Measurements from ENCODE around the gene INSL3.

INSL3 gene

DNA sequence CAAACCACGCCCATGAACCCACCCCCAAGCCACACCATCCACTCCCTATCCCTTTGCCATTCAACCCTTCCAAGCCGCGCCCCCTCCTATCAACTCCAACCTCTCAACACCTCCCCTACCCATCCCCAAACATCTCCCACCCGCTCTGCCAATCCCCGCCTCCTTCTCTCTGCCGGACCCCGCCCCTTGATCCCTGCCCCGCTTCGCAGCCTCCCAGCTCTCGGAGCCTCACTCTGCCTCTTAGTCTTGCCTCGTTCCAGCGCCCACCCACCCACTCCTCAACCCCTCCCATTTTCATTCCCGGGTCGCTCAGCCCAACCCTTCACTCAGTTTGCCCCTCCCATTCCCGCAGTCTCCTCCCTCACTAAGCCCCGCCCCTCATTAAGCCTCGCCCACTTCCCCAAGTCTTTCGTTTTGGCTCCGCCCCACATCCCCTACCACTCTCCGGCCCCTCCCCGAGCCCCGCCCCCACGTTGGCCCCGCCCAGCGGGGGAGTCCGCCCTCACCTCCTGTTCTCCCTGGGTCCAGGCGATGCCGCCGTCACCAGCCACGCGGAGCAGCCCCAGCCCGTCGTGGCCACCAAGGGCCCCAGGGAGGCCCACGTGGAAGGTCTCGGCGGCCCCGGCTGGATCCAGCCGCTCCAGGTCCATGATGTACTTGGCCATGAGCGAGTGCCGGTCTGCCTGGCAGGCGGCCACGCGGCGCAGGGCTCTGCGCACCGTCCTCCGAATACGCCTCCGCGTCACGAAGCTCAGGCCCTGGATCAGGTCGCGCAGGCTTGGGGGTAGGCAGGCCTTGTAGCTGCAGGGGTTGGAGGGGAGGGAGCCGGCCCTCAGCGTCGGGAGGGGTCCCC is 20.7 kb upstream of the INSL3 start:
- WGBS (ENCODE audit: extremely low coverage, insufficient coverage, insufficient read length) = 100% methylated on average over 2 of the region's 56 CpGs
- Histone ChIP-seq H3K4ac (ENCODE audit: low read depth, low read length) (no peak overlapping the region), H3K79me1 (ENCODE audit: low read length) (no peaks in the 10 kb centered on the region), H2BK120ac (ENCODE audit: insufficient read depth, low read length, poor library complexity) (no peak overlapping the region), H2BK5ac (ENCODE audit: low read depth, low read length, poor library complexity) (no peak overlapping the region), H3K79me2 (ENCODE audit: control insufficient read depth, insufficient read depth, low read length, poor library complexity) (no peaks in the 10 kb centered on the region), H2AFZ (ENCODE audit: insufficient read depth, low read length, poor library complexity) (no peak overlapping the region), H3K14ac (ENCODE audit: low read length) (no peak overlapping the region), H4K12ac (ENCODE audit: low read depth, low read length) (no peak overlapping the region), H2AK5ac (ENCODE audit: low read length) (no peak overlapping the region), H4K91ac (ENCODE audit: low read depth, low read length) (no peak overlapping the region), H3K9ac (ENCODE audit: low read length) (no peak overlapping the region), H3K27ac (ENCODE audit: low read depth, low read length) (no peak overlapping the region), H3K4me2 (ENCODE audit: low read length) (peak overlapping the region; percentile 39), H3K36me3 (ENCODE audit: control insufficient read depth in 1 of 2, insufficient read depth in 2 of 2, low read length in 2 of 2) (no peaks in the 10 kb centered on the region), H4K8ac (ENCODE audit: low read depth, low read length) (no peak overlapping the region), H3K18ac (ENCODE audit: low read length) (no peak overlapping the region), H3K4me1 (ENCODE audit: control insufficient read depth in 1 of 2, insufficient read depth in 2 of 2, low read length in 2 of 2) (peaks cover 2 to 6% of the 10 kb centered on the region in 2 experiments), H2BK12ac (ENCODE audit: low read length) (no peak overlapping the region), H3K4me3 (ENCODE audit: low read depth, low read length) (no peak overlapping the region), H3K27me3 (ENCODE audit: insufficient read depth, low read length) (peaks cover 15% of the 10 kb centered on the region), H3K23ac (ENCODE audit: low read length) (no peak overlapping the region), H3K9me3 (ENCODE audit: insufficient read depth, low read depth, low read length) (peaks cover 14% of the 10 kb centered on the region)
- DNase-seq = peak; percentile 79 to 91

DNA sequence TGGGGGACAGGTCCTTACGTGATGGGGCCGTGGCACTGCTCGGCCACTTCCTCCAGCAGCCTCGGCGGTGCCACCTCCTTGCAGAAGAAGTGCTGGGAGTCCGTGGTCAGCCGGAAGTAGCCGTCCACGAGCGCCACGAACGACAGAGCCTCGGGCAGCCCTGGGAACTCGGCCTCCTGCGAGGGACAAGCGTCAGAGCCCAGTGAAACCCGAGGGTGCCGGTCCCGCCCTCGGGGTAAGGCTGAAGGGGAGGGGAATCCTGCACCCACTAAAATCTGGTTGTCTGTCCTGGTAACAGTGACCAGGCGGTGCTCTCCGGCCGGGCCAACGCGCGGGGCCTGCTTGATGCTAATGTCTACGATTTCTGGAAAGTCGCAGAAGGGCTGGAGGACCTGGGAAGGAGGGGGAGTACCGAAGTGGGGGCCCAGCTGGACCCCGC is 20.1 kb upstream of the INSL3 start:
- Histone ChIP-seq H3K27ac (ENCODE audit: low read depth, low read length) (no peak overlapping the region), H2AK5ac (ENCODE audit: low read length) (no peak overlapping the region)
- WGBS (ENCODE audit: extremely low coverage, insufficient coverage, insufficient read length) = no CpG with 5 or more reads among the region's 30 CpGs

DNA sequence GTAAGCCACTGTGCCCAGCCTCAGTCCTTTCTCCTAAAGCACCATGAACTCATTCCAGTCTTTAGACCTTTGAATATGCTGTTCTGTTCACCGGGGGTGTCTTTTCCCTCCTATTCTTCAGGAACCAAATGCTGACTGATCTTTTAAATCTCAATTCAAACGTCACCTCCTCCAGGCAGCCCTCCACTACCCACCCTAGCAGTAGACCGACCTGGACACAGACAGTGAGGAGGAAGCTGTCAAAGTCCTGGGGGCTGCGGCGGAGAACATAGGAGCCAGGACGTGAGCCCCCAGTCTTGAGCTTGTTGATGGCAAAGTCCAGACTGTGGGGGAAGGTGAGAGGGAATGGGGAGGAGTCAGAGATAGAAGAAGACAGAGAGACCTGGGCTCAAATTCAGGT is 18.7 kb upstream of the INSL3 start:
- no peaks in the 10 kb centered on the region for H3K79me2 ChIP-seq (ENCODE audit: control insufficient read depth, insufficient read depth, low read length, poor library complexity)
- H3K14ac ChIP-seq (ENCODE audit: low read length) = no peak overlapping the region
- H3K4me1 ChIP-seq (ENCODE audit: control insufficient read depth in 1 of 2, insufficient read depth in 2 of 2, low read length in 2 of 2) = peaks cover 2 to 6% of the 10 kb centered on the region in 2 experiments
- no peak overlapping the region for H3K27ac ChIP-seq (ENCODE audit: low read depth, low read length)
- H4K91ac ChIP-seq (ENCODE audit: low read depth, low read length) = no peak overlapping the region
- no peak overlapping the region for H3K9ac ChIP-seq (ENCODE audit: low read length)
- no peak overlapping the region for H2BK120ac ChIP-seq (ENCODE audit: insufficient read depth, low read length, poor library complexity)
- H2BK5ac ChIP-seq (ENCODE audit: low read depth, low read length, poor library complexity) = no peak overlapping the region
- H3K4me2 ChIP-seq (ENCODE audit: low read length) = no peak overlapping the region
- H4K8ac ChIP-seq (ENCODE audit: low read depth, low read length) = no peak overlapping the region
- no peak overlapping the region for H2AK5ac ChIP-seq (ENCODE audit: low read length)
- H3K23ac ChIP-seq (ENCODE audit: low read length) = no peak overlapping the region
- H4K12ac ChIP-seq (ENCODE audit: low read depth, low read length) = no peak overlapping the region
- no peak overlapping the region for H3K4ac ChIP-seq (ENCODE audit: low read depth, low read length)
- no peak overlapping the region for H3K4me3 ChIP-seq (ENCODE audit: low read depth, low read length)
- H3K9me3 ChIP-seq (ENCODE audit: insufficient read depth, low read depth, low read length) = peaks cover 14% of the 10 kb centered on the region
- no peak for DNase-seq
- no peaks in the 10 kb centered on the region for H3K36me3 ChIP-seq (ENCODE audit: control insufficient read depth in 1 of 2, insufficient read depth in 2 of 2, low read length in 2 of 2)
- no CpG with 5 or more reads among the region's 6 CpGs for WGBS (ENCODE audit: extremely low coverage, insufficient coverage, insufficient read length)
- peaks cover 15% of the 10 kb centered on the region for H3K27me3 ChIP-seq (ENCODE audit: insufficient read depth, low read length)
- H3K79me1 ChIP-seq (ENCODE audit: low read length) = no peaks in the 10 kb centered on the region
- H3K18ac ChIP-seq (ENCODE audit: low read length) = no peak overlapping the region
- no peak overlapping the region for H2BK12ac ChIP-seq (ENCODE audit: low read length)
- H2AFZ ChIP-seq (ENCODE audit: insufficient read depth, low read length, poor library complexity) = no peak overlapping the region

More for the DNA sequence above, 20.1 kb upstream of the INSL3 start:
- H3K4ac ChIP-seq (ENCODE audit: low read depth, low read length) = no peak overlapping the region
- H2BK5ac ChIP-seq (ENCODE audit: low read depth, low read length, poor library complexity) = no peak overlapping the region
- peaks cover 15% of the 10 kb centered on the region for H3K27me3 ChIP-seq (ENCODE audit: insufficient read depth, low read length)
- no peak overlapping the region for H3K9ac ChIP-seq (ENCODE audit: low read length)
- peak overlapping the region; percentile 30 for H3K4me2 ChIP-seq (ENCODE audit: low read length)
- H2BK12ac ChIP-seq (ENCODE audit: low read length) = no peak overlapping the region
- no peak overlapping the region for H3K4me3 ChIP-seq (ENCODE audit: low read depth, low read length)
- peaks cover 14% of the 10 kb centered on the region for H3K9me3 ChIP-seq (ENCODE audit: insufficient read depth, low read depth, low read length)
- no peaks in the 10 kb centered on the region for H3K36me3 ChIP-seq (ENCODE audit: control insufficient read depth in 1 of 2, insufficient read depth in 2 of 2, low read length in 2 of 2)
- H3K79me1 ChIP-seq (ENCODE audit: low read length) = no peaks in the 10 kb centered on the region
- H3K14ac ChIP-seq (ENCODE audit: low read length) = no peak overlapping the region
- H3K18ac ChIP-seq (ENCODE audit: low read length) = no peak overlapping the region
- H3K4me1 ChIP-seq (ENCODE audit: control insufficient read depth in 1 of 2, insufficient read depth in 2 of 2, low read length in 2 of 2) = peaks cover 2 to 6% of the 10 kb centered on the region in 2 experiments
- no peak overlapping the region for H3K23ac ChIP-seq (ENCODE audit: low read length)
- peak in 1 of 2 donors; percentile 47 for DNase-seq
- no peak overlapping the region for H4K91ac ChIP-seq (ENCODE audit: low read depth, low read length)
- H4K8ac ChIP-seq (ENCODE audit: low read depth, low read length) = no peak overlapping the region
- no peak overlapping the region for H2BK120ac ChIP-seq (ENCODE audit: insufficient read depth, low read length, poor library complexity)
- H3K79me2 ChIP-seq (ENCODE audit: control insufficient read depth, insufficient read depth, low read length, poor library complexity) = no peaks in the 10 kb centered on the region
- H2AFZ ChIP-seq (ENCODE audit: insufficient read depth, low read length, poor library complexity) = no peak overlapping the region
- H4K12ac ChIP-seq (ENCODE audit: low read depth, low read length) = no peak overlapping the region

DNA sequence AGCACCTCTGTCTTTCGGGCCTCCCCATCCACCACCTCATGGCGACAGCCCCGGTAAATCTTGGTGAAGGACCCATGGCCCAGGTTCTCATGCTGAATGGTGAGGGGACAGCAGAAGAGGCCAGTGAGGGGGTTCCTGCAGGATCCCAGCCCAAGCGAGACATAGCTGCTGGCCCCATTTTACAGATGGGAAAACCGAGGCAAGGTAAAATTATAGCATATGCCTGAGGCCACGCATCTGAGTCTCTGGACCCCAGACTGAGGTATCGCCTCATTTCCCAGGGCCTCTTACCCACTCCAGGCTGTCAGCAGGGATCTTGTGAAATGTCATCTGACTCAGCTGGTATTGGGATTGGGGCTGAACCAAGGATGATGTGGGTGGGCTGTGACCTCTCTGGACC is 16.7 kb upstream of the INSL3 start:
- Histone ChIP-seq H3K9ac (ENCODE audit: low read length) (no peak overlapping the region), H3K14ac (ENCODE audit: low read length) (no peak overlapping the region), H3K36me3 (ENCODE audit: control insufficient read depth in 1 of 2, insufficient read depth in 2 of 2, low read length in 2 of 2) (no peaks in the 10 kb centered on the region), H3K4me1 (ENCODE audit: control insufficient read depth in 1 of 2, insufficient read depth in 2 of 2, low read length in 2 of 2) (peaks cover 2 to 6% of the 10 kb centered on the region in 2 experiments), H4K8ac (ENCODE audit: low read depth, low read length) (no peak overlapping the region), H2BK120ac (ENCODE audit: insufficient read depth, low read length, poor library complexity) (no peak overlapping the region), H2BK12ac (ENCODE audit: low read length) (no peak overlapping the region), H4K91ac (ENCODE audit: low read depth, low read length) (no peak overlapping the region), H3K18ac (ENCODE audit: low read length) (no peak overlapping the region), H2AK5ac (ENCODE audit: low read length) (no peak overlapping the region), H3K27ac (ENCODE audit: low read depth, low read length) (no peak overlapping the region), H3K9me3 (ENCODE audit: insufficient read depth, low read depth, low read length) (peaks cover 11% of the 10 kb centered on the region), H3K23ac (ENCODE audit: low read length) (no peak overlapping the region), H2AFZ (ENCODE audit: insufficient read depth, low read length, poor library complexity) (no peak overlapping the region), H2BK5ac (ENCODE audit: low read depth, low read length, poor library complexity) (no peak overlapping the region), H3K4me3 (ENCODE audit: low read depth, low read length) (no peak overlapping the region), H3K79me1 (ENCODE audit: low read length) (no peaks in the 10 kb centered on the region), H4K12ac (ENCODE audit: low read depth, low read length) (no peak overlapping the region), H3K79me2 (ENCODE audit: control insufficient read depth, insufficient read depth, low read length, poor library complexity) (no peaks in the 10 kb centered on the region), H3K4me2 (ENCODE audit: low read length) (no peak overlapping the region), H3K4ac (ENCODE audit: low read depth, low read length) (no peak overlapping the region), H3K27me3 (ENCODE audit: insufficient read depth, low read length) (peaks cover 12% of the 10 kb centered on the region)
- no peak for DNase-seq
- no CpG with 5 or more reads among the region's 7 CpGs for WGBS (ENCODE audit: extremely low coverage, insufficient coverage, insufficient read length)

All from trophoblast cell (in vitro differentiated cells and primary cell).